ENCODE measurements around the gene BIN1. TPM values are rescaled to one million over a fixed set of nuclear protein-coding genes. Genes with fewer than 3 reads are reported as not detected.

Gene BIN1
- total RNA-seq, 1 donor from 2014 or later: 11.8 TPM

DNA sequence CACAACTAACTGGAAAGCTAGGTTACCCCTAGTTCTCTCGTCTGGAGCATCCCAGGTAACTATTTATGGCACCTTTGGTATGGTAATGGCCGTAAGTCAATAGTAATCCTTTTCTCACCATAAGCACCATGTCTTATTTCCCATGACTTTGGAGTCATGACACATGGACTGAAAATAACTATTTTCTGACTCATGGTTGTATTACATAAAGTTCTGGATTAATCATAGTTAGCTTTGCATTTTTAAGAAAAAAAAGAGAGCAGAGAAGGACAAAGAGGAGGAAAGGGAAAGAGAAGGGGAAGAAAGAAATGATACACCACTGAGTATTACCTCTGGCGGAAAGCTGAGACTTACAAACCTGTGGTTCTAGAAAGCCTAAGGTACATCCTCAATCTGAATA is 99.3 kb downstream of the BIN1 start:
- FAIRE-seq: no peak
- no peaks in the 10 kb centered on the region for H3K27me3 ChIP-seq (ENCODE audit: control insufficient read depth, insufficient read depth, low read length)
- H3K36me3 ChIP-seq (ENCODE audit: control insufficient read depth, insufficient read depth, low read length): no peaks in the 10 kb centered on the region
- DNase-seq (ENCODE audit: low read depth): peak; percentile 96
- H3K4me3 ChIP-seq (ENCODE audit: low read depth, low read length): no peak overlapping the region
- TF ChIP-seq, protein P1, sequence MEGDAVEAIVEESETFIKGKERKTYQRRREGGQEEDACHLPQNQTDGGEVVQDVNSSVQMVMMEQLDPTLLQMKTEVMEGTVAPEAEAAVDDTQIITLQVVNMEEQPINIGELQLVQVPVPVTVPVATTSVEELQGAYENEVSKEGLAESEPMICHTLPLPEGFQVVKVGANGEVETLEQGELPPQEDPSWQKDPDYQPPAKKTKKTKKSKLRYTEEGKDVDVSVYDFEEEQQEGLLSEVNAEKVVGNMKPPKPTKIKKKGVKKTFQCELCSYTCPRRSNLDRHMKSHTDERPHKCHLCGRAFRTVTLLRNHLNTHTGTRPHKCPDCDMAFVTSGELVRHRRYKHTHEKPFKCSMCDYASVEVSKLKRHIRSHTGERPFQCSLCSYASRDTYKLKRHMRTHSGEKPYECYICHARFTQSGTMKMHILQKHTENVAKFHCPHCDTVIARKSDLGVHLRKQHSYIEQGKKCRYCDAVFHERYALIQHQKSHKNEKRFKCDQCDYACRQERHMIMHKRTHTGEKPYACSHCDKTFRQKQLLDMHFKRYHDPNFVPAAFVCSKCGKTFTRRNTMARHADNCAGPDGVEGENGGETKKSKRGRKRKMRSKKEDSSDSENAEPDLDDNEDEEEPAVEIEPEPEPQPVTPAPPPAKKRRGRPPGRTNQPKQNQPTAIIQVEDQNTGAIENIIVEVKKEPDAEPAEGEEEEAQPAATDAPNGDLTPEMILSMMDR (IDR thresholded peaks at IDR 0.05; ENCODE audit: insufficient read depth, low read length, severe bottlenecking): no peak

DNA sequence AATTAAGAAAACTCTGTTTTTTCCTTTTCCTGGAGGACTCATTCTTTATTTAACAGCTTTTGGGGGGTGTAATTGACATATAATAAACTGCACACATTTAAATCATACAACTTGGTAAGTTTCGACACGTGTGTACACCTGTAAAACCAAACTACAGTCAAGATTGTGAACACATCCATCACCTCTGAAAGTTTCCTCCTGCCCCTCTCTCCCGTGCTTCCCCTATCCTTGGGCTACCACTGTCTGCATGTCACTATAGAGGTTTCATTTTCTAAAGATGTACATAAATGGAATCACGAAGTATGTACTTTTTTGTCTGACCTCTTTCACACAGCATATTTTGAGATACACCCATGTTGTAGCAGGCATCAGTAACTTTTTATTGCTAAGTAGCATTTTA is 100.0 kb downstream of the BIN1 start:
- TF ChIP-seq, protein P1 (IDR thresholded peaks at IDR 0.05; ENCODE audit: insufficient read depth, low read length, severe bottlenecking): no peak
- DNase-seq (ENCODE audit: low read depth) (no peak), FAIRE-seq (no peak)
- Histone ChIP-seq H3K4me3 (ENCODE audit: low read depth, low read length) (no peak overlapping the region), H3K27me3 (ENCODE audit: control insufficient read depth, insufficient read depth, low read length) (no peaks in the 10 kb centered on the region), H3K36me3 (ENCODE audit: control insufficient read depth, insufficient read depth, low read length) (no peaks in the 10 kb centered on the region)

DNA sequence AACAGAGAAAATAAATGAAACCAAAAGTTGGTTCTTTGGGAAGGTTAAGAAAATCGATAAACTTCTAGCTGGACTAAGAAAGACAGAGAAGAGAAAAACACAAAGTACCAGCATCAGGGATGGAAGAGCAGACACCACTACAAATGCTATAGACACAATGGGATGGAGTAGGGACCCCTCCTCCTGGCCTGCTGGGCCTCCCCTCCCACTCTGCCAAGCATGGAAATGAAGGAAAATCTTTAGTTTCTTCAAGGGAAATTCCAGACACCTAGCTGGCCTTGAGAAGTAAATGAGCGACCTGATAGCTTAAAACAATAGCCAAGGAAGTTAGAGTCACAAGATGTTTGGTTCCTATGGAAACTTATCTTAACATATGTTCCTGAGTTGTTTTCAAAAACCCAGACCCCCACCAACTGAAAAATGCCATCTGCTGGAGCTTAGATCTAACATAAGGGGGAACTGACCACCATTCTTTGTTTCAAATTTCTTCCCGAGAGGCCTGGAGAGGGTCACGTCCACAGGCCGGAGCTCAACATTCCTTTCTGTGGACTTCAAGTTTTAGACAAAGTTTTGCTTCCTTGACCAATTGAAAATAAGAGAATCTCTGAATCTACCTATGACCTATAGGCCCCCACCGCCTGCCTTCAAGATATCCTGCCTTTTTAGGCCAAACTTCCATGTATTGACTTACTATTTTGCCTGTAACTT is 101.9 kb downstream of the BIN1 start:
- FAIRE-seq (no peak), DNase-seq (ENCODE audit: low read depth) (no peak)
- TF ChIP-seq, protein P1 (IDR thresholded peaks at IDR 0.05; ENCODE audit: insufficient read depth, low read length, severe bottlenecking): no peak
- Histone ChIP-seq H3K36me3 (ENCODE audit: control insufficient read depth, insufficient read depth, low read length) (no peaks in the 10 kb centered on the region), H3K4me3 (ENCODE audit: low read depth, low read length) (no peak overlapping the region), H3K27me3 (ENCODE audit: control insufficient read depth, insufficient read depth, low read length) (no peaks in the 10 kb centered on the region)

DNA sequence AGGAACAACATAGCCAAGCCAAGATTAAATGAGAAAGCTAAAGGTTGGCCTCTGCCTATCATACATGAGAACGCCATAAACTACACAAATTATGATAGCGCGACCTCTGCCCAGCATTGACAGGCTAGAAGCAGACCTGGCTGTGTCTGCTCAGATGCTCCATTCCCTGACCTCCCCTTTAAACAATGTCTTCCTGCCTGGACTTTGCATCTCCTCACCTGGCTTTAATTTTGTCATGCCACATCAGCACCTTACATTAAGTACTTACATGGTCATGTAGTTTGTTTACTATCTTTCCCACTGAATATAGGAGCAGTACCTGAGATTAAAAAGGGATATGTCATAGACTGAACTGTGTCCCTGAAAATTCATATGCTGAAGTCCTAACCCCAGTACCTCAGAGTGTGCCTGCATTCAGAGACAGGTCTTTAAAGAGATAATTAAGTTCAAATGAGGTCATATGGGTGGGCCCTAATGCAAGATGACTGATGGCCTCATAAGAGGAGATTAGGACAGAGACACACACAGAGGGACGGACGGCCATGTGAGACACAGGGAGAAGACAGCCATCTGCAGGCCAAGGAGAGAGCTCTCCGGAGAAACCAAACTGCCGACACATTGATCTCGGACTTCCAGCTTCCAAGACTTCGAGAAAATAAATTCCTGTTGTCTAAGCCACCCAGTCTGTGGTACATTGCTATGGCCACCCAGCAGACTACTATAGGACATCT is 103.7 kb downstream of the BIN1 start:
- TF ChIP-seq, protein P1 (IDR thresholded peaks at IDR 0.05; ENCODE audit: insufficient read depth, low read length, severe bottlenecking): no peak
- H3K27me3 ChIP-seq (ENCODE audit: control insufficient read depth, insufficient read depth, low read length): no peaks in the 10 kb centered on the region
- DNase-seq (ENCODE audit: low read depth) (no peak), FAIRE-seq (no peak)
- H3K4me3 ChIP-seq (ENCODE audit: low read depth, low read length): no peak overlapping the region
- no peaks in the 10 kb centered on the region for H3K36me3 ChIP-seq (ENCODE audit: control insufficient read depth, insufficient read depth, low read length)

DNA sequence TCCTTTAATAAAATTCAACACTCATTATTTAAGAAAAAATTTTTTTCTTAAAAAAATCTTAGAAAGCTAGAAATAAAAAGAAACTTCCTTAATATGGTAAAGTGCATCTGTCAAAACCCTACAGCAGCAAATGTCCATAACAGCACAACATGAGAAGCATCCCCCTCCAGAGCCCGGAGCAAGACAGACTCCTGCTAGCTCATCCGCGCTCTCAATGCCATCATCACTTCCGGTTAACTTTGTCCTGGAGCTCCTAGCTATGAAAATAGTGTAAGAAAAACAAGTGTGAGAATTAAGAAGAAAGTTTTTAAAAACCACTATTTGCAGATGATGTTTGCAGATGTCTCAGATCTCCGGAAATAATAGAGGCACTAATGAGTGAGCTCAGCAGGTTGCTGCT is 105.2 kb downstream of the BIN1 start:
- Histone ChIP-seq H3K36me3 (ENCODE audit: control insufficient read depth, insufficient read depth, low read length) (no peaks in the 10 kb centered on the region), H3K27me3 (ENCODE audit: control insufficient read depth, insufficient read depth, low read length) (no peaks in the 10 kb centered on the region), H3K4me3 (ENCODE audit: low read depth, low read length) (no peak overlapping the region)
- no peak for DNase-seq (ENCODE audit: low read depth)
- FAIRE-seq: no peak
- TF ChIP-seq, protein P1 (IDR thresholded peaks at IDR 0.05; ENCODE audit: insufficient read depth, low read length, severe bottlenecking): no peak

Measured in bronchial epithelial cell (primary cell).